Transverse colon (tissue), 4 donors: ENCODE results near the gene CYP11A1. TPM values are rescaled to one million over a fixed set of nuclear protein-coding genes. Genes with fewer than 3 reads are reported as not detected.

Source experiments
- DNase-seq: peaks from one replicate; pipeline ENCODE4 v3.0.0-alpha.2; 2019
- H3K27ac ChIP-seq, 4 donors: fragments of 200-600 bp; sonication (generic); 2 replicates each; pipeline ENCODE4 v1.5.1; 2016 to 2018; ENCODE audit warnings: inconsistent platforms in 4 of 4
- H3K27me3 ChIP-seq: fragments of 200-600 bp; sonication (generic); 2 replicates; pipeline ENCODE4 v1.5.1; 2017; ENCODE audit warnings: inconsistent platforms
- H3K36me3 ChIP-seq, 4 donors: fragments of 200-600 bp; sonication (generic); 2 replicates each; pipeline ENCODE4 v1.5.1; 2017 to 2019; ENCODE audit warnings: inconsistent platforms in 4 of 4
- H3K4me1 ChIP-seq, 4 donors: fragments of 200-600 bp; sonication (generic); 2 replicates each; pipeline ENCODE4 v1.5.1; 2017 to 2020; ENCODE audit warnings: inconsistent platforms in 4 of 4
- H3K4me3 ChIP-seq, 4 donors: fragments of 200-600 bp; sonication (generic); 1 replicate in 1 of 4; 2 replicates in 3 of 4; pipeline versions ENCODE4 v1.5.1 to v1.6.1; 2017 to 2019; ENCODE audit warnings: inconsistent platforms in 4 of 4
- H3K9me3 ChIP-seq, 2 donors: fragments of 200-600 bp; sonication (generic); 2 replicates each; pipeline ENCODE4 v1.5.1; 2017 to 2019; ENCODE audit warnings: inconsistent platforms in 2 of 2
- EP300 ChIP-seq: sonication (generic); formaldehyde crosslinking; IDR thresholded peaks from one replicate; pipeline ENCODE4 v1.6.1; 2017; ENCODE audit warnings: antibody characterized with exemption, low read depth
- POLR2A ChIP-seq: fragments of 450-650 bp; IDR thresholded peaks from one replicate; pipeline ENCODE4 v1.6.1; 2016; ENCODE audit warnings: antibody characterized with exemption, mild to moderate bottlenecking, moderate library complexity
- POLR2AphosphoS5 ChIP-seq, 3 donors: sonication (generic); formaldehyde crosslinking; IDR thresholded peaks; one replicate each; pipeline ENCODE4 v1.6.1; 2016; ENCODE audit warnings: antibody characterized with exemption in 3 of 3
- WGBS, 2 donors: methylation state at CpG; one replicate each; pipeline ENCODE4 v1.1.5; 2018; ENCODE audit warnings: low coverage in 1 of 2; 5-methylcytosine and 5-hydroxymethylcytosine counted together
- in situ Hi-C, 4 donors: fragments of 200-750 bp; cut with MboI; loops; one replicate each; pipeline versions ENCODE4 v1.15.0 to v1.15.1; 2017; ENCODE audit warnings: low sequenced_read_pairs in 3 of 4, low pct_ligation_motif_present in 1 of 4, low pct_unique_long_range_greater_than_20kb in 1 of 4
- intact Hi-C: fragments of 100-400 bp; cut with DNase I; formaldehyde crosslinking; loops from one replicate; pipeline ENCODE4 v1.15.1; 2023; ENCODE audit warnings: low total_unique reads
- total RNA-seq, 4 donors: library from RNA; depleted of rRNA; stranded (reverse); fragments of >200 nt; gene quantifications; one replicate each; pipeline ENCODE4 v1.1.0, GENCODE V29; 2016
- TF ChIP-seq, protein P1 (sequence below), 5 experiments: fragments of 200-600 bp in 3 of 5; fragments of 450-650 bp in 2 of 5; sonication (generic) in 3 of 5; IDR thresholded peaks; 1 replicate in 2 of 5; 2 replicates in 3 of 5; pipeline ENCODE4 v1.5.1; 2016 to 2017; ENCODE audit warnings: antibody characterized with exemption in 5 of 5, inconsistent platforms in 3 of 5, mild to moderate bottlenecking in 2 of 5, moderate library complexity in 1 of 5

CYP11A1 gene
- total RNA-seq, 4 donors from 2014 or later = 0.40 to 0.79 TPM; not detected in 2

DNA sequence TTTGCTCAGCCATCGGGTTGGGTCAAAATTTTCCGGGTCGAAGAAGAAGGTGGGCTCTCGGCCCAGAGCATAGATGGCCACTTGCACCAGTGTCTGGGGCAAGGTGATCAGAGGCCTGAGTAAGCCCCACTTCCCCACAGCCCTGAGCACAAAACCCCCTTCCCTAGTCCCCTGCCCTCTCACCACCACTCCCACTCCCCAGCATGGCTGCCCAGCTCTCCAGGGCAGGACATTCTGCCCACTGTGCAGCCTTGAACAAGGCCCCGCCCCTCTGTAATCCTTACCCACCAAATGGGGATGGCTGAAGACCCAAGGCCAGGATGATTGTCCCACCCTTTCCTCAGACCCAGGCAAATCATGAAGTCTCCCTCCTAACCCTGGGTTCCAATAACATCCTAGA, 28.8 kb downstream of the CYP11A1 start:
- no peak overlapping the region for H3K27ac ChIP-seq
- WGBS, 2 donors = 100% methylated on average over 5 of the region's 5 CpGs; no CpG with 5 or more reads in 1 of the 2 donors
- in situ Hi-C loops = no loop called here
- H3K27me3 ChIP-seq = no peaks in the 10 kb centered on the region
- TF ChIP-seq POLR2AphosphoS5 (IDR thresholded peaks at IDR 0.05) = no peak
- TF ChIP-seq EP300 = no peak
- TF ChIP-seq, protein P1, sequence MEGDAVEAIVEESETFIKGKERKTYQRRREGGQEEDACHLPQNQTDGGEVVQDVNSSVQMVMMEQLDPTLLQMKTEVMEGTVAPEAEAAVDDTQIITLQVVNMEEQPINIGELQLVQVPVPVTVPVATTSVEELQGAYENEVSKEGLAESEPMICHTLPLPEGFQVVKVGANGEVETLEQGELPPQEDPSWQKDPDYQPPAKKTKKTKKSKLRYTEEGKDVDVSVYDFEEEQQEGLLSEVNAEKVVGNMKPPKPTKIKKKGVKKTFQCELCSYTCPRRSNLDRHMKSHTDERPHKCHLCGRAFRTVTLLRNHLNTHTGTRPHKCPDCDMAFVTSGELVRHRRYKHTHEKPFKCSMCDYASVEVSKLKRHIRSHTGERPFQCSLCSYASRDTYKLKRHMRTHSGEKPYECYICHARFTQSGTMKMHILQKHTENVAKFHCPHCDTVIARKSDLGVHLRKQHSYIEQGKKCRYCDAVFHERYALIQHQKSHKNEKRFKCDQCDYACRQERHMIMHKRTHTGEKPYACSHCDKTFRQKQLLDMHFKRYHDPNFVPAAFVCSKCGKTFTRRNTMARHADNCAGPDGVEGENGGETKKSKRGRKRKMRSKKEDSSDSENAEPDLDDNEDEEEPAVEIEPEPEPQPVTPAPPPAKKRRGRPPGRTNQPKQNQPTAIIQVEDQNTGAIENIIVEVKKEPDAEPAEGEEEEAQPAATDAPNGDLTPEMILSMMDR (IDR thresholded peaks at IDR 0.05) = no peak
- intact Hi-C loops = no loop called here
- H3K9me3 ChIP-seq = no peaks in the 10 kb centered on the region
- no peaks in the 10 kb centered on the region for H3K4me1 ChIP-seq
- H3K36me3 ChIP-seq = no peaks in the 10 kb centered on the region
- DNase-seq = no peak
- no peak overlapping the region for H3K4me3 ChIP-seq

DNA sequence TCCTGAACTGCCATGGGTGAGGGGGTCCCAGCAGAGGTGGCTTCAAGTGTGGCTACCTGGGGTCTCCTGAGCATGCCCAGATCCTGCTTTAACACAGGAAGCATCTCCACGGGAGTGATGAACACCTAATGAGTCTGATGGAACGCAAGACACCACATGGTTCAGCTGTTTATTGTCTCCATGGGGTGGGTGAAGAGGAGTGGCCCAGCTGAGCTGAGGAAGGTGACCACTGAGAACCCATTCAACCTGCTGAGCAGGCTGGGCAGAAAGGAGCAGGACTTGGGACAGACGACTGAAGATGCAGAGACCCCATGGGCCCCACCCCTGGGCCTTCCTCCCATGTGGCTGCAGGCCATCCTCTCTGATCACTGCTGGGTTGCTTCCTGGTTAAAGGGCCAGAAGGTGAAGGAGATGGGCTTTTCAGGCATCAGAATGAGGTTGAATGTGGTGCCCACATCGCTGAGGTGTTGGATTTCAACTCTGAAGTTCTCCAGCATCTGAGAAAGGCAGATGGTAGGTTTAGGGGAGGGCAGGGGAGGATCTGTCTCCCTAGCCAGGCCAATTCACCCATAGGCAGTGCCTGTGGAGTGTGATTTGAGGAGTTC, 29.7 kb downstream of the CYP11A1 start:
- no peaks in the 10 kb centered on the region for H3K4me1 ChIP-seq
- TF ChIP-seq, protein P1 (IDR thresholded peaks at IDR 0.05) = no peak
- no peak for TF ChIP-seq POLR2A
- H3K27ac ChIP-seq = no peak overlapping the region
- H3K36me3 ChIP-seq = no peaks in the 10 kb centered on the region
- in situ Hi-C loops = no loop called here
- H3K27me3 ChIP-seq = no peaks in the 10 kb centered on the region
- no peak overlapping the region for H3K4me3 ChIP-seq
- DNase-seq = no peak
- intact Hi-C loops = no loop called here
- H3K9me3 ChIP-seq = no peaks in the 10 kb centered on the region
- 62% methylated on average over 4 of the region's 4 CpGs; no CpG with 5 or more reads in 1 of the 2 donors for WGBS, 2 donors

DNA sequence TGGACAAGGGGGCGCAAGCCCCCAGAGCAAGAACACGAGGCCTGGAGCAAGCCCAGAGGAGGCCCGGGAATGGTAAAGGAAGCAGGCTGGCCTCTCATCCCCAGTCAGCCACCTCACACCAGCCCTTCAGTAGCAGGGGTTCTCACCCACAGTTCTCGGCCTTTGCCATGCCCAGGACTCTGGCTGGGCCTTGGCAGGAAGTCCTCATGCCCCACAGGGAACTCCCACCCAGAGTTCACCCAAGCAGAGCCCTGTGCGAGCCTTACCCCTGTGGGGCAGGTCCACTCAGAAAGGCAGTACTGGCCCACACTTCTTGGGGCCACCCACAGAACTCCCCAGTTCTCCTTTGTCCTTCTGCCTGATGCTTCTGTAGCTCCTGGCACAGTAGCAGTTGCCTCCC, 30.3 kb downstream of the CYP11A1 start:
- Histone ChIP-seq H3K4me3 (no peak overlapping the region), H3K9me3 (no peaks in the 10 kb centered on the region), H3K27ac (no peak overlapping the region), H3K27me3 (no peaks in the 10 kb centered on the region), H3K36me3 (no peaks in the 10 kb centered on the region), H3K4me1 (no peaks in the 10 kb centered on the region)
- 77% methylated on average over 5 of the region's 5 CpGs; no CpG with 5 or more reads in 1 of the 2 donors for WGBS, 2 donors
- in situ Hi-C loops = no loop called here
- intact Hi-C loops = no loop called here
- no peak for DNase-seq
- TF ChIP-seq, protein P1 (IDR thresholded peaks at IDR 0.05) = no peak
- TF ChIP-seq POLR2A = no peak
- no peak for TF ChIP-seq POLR2AphosphoS5 (IDR thresholded peaks at IDR 0.05)
- no peak for TF ChIP-seq EP300

DNA sequence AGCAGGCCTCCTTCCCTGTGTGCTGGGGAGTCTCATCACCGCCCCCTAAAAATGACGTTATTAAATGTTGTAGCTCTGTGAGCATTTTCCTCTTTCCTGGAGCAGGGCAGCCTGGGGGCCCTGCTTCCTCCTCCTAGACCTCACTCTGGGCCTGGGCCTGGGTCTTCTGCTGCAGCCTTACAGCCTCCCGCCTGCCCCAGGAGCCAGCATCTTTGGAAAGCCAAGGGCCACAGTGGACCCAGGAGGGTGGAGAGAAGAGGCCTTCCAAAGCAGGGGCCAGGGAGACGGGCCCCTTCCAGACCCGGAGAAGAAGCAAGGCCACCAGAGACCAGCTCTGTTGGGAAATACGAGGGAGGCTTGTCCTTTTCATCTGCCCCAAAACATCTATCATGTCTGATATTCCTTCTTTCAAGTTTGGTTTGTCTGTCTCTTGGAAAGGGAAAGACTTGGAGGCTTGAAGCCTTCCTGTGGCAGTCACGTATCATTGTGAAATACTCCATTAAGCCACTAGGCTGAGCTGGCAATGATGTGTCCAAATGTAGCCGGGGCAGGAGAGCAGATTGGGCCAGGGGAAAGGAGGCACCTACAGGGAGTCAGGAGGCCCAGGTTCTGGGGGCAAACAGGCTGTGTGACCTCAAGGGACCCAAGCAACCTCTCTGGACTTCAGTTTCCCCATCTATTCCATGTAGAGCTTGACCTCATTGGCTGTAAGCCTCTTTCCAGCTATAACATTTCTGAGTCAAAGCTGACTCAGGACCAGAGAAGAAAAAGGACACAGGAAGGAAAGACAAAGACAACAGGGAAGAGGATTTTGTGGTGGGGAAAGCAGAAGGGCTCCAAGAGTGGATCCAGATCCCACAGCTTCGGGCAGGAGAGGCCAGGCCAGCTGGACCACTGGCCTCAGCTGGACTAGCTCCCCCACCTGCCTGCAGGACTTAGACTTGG, 31.1 kb downstream of the CYP11A1 start:
- 73 to 85% methylated on average over 4 to 9 of the region's 9 CpGs for WGBS, 2 donors
- no peak for TF ChIP-seq EP300
- Histone ChIP-seq H3K27ac (no peak overlapping the region), H3K9me3 (no peaks in the 10 kb centered on the region), H3K4me1 (no peaks in the 10 kb centered on the region), H3K27me3 (no peaks in the 10 kb centered on the region), H3K4me3 (no peak overlapping the region), H3K36me3 (no peaks in the 10 kb centered on the region)
- intact Hi-C loops (no loop called here), in situ Hi-C loops (no loop called here)
- DNase-seq = no peak
